GM12878 (cell line): ENCODE measurements around the gene HJURP. TPM values are rescaled to one million over a fixed set of nuclear protein-coding genes. Genes with fewer than 3 reads are reported as not detected.

ENCODE experiments used
- ATAC-seq: fragments of 200-7000 bp; cut with Tn5 transposase; 3 replicates; pipeline ENCODE4 v1.9.1; 2020; ENCODE audit warnings: mild to moderate bottlenecking, moderate library complexity
- BruUV-seq: library from RNA; stranded (reverse); fragments of 400-500 nt; replicated peaks from 2 replicates; lab custom pipeline; 2021; lab: Mats Ljungman, UMichigan
- CTCF ChIA-PET: fragments of 300-600 bp; sonication (Branson Sonifier 250); formaldehyde crosslinking; extraction: SDS; loops from one replicate; lab custom pipeline; 2021; ENCODE audit warnings: inconsistent platforms; lab: Yijun Ruan, JAX
- POLR2A ChIA-PET: fragments of 350-600 bp; formaldehyde crosslinking; extraction: SDS; loops from one replicate; lab custom pipeline; 2021; ENCODE audit warnings: inconsistent platforms; lab: Charles Lee
- RAD21 ChIA-PET: fragments of 300-600 bp; sonication (Branson Sonifier 250); formaldehyde crosslinking; loops from one replicate; lab custom pipeline; 2023; ENCODE audit warnings: antibody characterized with exemption; ENCODE audit not compliant: unreplicated experiment; lab: Charles Lee
- SMC1A ChIA-PET: fragments of 300-600 bp; sonication (Branson Sonifier 250); formaldehyde crosslinking; loops from one replicate; lab custom pipeline; 2023; ENCODE audit not compliant: unreplicated experiment, uncharacterized antibody; lab: Charles Lee
- DNase-seq: peaks from one replicate; pipeline ENCODE4 v3.0.0-alpha.2; 2011; ENCODE audit warnings: low read depth, low spot score
- FAIRE-seq: peaks from 3 replicates; lab custom pipeline; 2011; peaks lifted over from hg19 to GRCh38; lab: Jason Lieb, UNC
- H2AFZ ChIP-seq: 2 replicates; pipeline ENCODE4 v1.6.0; 2011; ENCODE audit warnings: low read depth, low read length, control low read depth; ENCODE audit not compliant: control insufficient read depth
- H3K27ac ChIP-seq: 2 replicates; pipeline ENCODE4 v1.5.1; 2011; ENCODE audit warnings: control low read depth; ENCODE audit not compliant: control insufficient read depth, insufficient read depth
- H3K27me3 ChIP-seq, 2 experiments: replicated peaks in 1 of 2; 2 replicates each; pipeline versions ENCODE4 v1.6.0 to v1.6.1; 2011; ENCODE audit warnings: low read length in 1 of 2; ENCODE audit not compliant: control insufficient read depth in 2 of 2, insufficient read depth in 2 of 2
- H3K36me3 ChIP-seq, 2 experiments: 2 replicates each; pipeline ENCODE4 v1.5.1; 2011; ENCODE audit warnings: low read length in 1 of 2; ENCODE audit not compliant: control insufficient read depth in 2 of 2, insufficient read depth in 2 of 2
- H3K4me1 ChIP-seq: 2 replicates; pipeline ENCODE4 v1.6.1; 2011; ENCODE audit warnings: mild to moderate bottlenecking, low read length, moderate library complexity, mixed read lengths; ENCODE audit not compliant: control insufficient read depth, insufficient read depth
- H3K4me2 ChIP-seq: 2 replicates; pipeline ENCODE4 v1.6.0; 2011; ENCODE audit warnings: control low read depth; ENCODE audit not compliant: control insufficient read depth, insufficient read depth
- H3K4me3 ChIP-seq: fragments of 200-600 bp; sonication (generic); 2 replicates; pipeline ENCODE4 v1.5.1; 2016
- H3K79me2 ChIP-seq: 2 replicates; pipeline ENCODE4 v1.6.0; 2011; ENCODE audit warnings: low read length; ENCODE audit not compliant: control insufficient read depth, insufficient read depth
- H3K9ac ChIP-seq: 2 replicates; pipeline ENCODE4 v1.8.0; 2011; ENCODE audit warnings: low read length, control low read depth, mixed read lengths; ENCODE audit not compliant: control insufficient read depth, insufficient read depth
- H3K9me3 ChIP-seq: replicated peaks from 3 replicates; pipeline ENCODE4 v1.5.1; 2011; ENCODE audit warnings: mild to moderate bottlenecking, low read length; ENCODE audit not compliant: control insufficient read depth, insufficient read depth
- H4K20me1 ChIP-seq: 2 replicates; pipeline ENCODE4 v1.6.0; 2011; ENCODE audit not compliant: control insufficient read depth, insufficient read depth
- CTCF ChIP-seq, 3 experiments: IDR thresholded peaks in 2 of 3; conservative IDR thresholded peaks in 1 of 3; 2 replicates each; pipeline ENCODE4 v1.5.1; 2011; ENCODE audit warnings: low read depth in 3 of 3, low read length in 3 of 3, mild to moderate bottlenecking in 3 of 3, control low read depth in 2 of 3, moderate library complexity in 2 of 3, inconsistent platforms in 1 of 3, mixed read lengths in 1 of 3; ENCODE audit not compliant: control insufficient read depth in 2 of 3, insufficient read depth in 1 of 3; ENCODE audit errors: extremely low read depth in 1 of 3
- IRF3 ChIP-seq: fragments of 450-650 bp; IDR thresholded peaks from 2 replicates; pipeline ENCODE4 v1.6.1; 2014; ENCODE audit warnings: mild to moderate bottlenecking
- MAX ChIP-seq: IDR thresholded peaks from 2 replicates; pipeline ENCODE4 v1.6.1; 2012; ENCODE audit warnings: low read depth, low read length, improper control_type of control experiment
- MLLT1 ChIP-seq: fragments of 450-650 bp; IDR thresholded peaks from 2 replicates; pipeline ENCODE4 v1.6.1; 2016; ENCODE audit warnings: mild to moderate bottlenecking
- NR2C1 ChIP-seq: fragments of 450-650 bp; IDR thresholded peaks from 2 replicates; pipeline ENCODE4 v1.6.1; 2017; ENCODE audit warnings: antibody characterized with exemption, mild to moderate bottlenecking, moderate library complexity
- PAX8 ChIP-seq: fragments of 450-650 bp; IDR thresholded peaks from 2 replicates; pipeline ENCODE4 v1.6.1; 2017; ENCODE audit warnings: mild to moderate bottlenecking, moderate library complexity
- RELA ChIP-seq: fragments of 450-650 bp; IDR thresholded peaks from 2 replicates; pipeline ENCODE4 v1.8.0; 2014; ENCODE audit warnings: borderline replicate concordance; ENCODE audit not compliant: partially characterized antibody
- SMAD5 ChIP-seq: IDR thresholded peaks from 2 replicates; pipeline ENCODE4 v1.6.1; 2016; ENCODE audit warnings: antibody characterized with exemption, low read depth
- SPI1 ChIP-seq: IDR thresholded peaks from 2 replicates; pipeline ENCODE4 v1.6.1; 2011; ENCODE audit warnings: low read depth, mild to moderate bottlenecking, low read length, moderate library complexity, borderline replicate concordance; ENCODE audit not compliant: insufficient read depth
- SREBF2 ChIP-seq: IDR thresholded peaks from 2 replicates; pipeline ENCODE4 v1.6.1; 2012; ENCODE audit warnings: mild to moderate bottlenecking, low read length
- STAT3 ChIP-seq: IDR thresholded peaks from 2 replicates; pipeline ENCODE4 v1.6.1; 2011; ENCODE audit warnings: low read depth, low read length, improper control_type of control experiment
- USF1 ChIP-seq: IDR thresholded peaks from 2 replicates; pipeline ENCODE4 v1.6.1; 2011; ENCODE audit warnings: borderline replicate concordance, low read depth, mild to moderate bottlenecking, moderate library complexity, mixed read lengths, low read length; ENCODE audit not compliant: insufficient read depth; ENCODE audit errors: extremely low read length
- WRNIP1 ChIP-seq: IDR thresholded peaks from 2 replicates; pipeline ENCODE4 v1.6.1; 2011; ENCODE audit warnings: low read depth, low read length, improper control_type of control experiment, borderline replicate concordance
- ZBED1 ChIP-seq: IDR thresholded peaks from 2 replicates; pipeline ENCODE4 v1.6.1; 2016; ENCODE audit warnings: borderline replicate concordance
- ZBTB33 ChIP-seq: fragments of 450-650 bp; IDR thresholded peaks from 2 replicates; pipeline ENCODE4 v1.6.1; 2017; ENCODE audit warnings: mild to moderate bottlenecking
- WGBS: methylation state at CpG from one replicate; pipeline ENCODE4 v1.1.6; 2016; ENCODE audit warnings: low lambda C conversion rate; ENCODE audit not compliant: insufficient replicate concordance, insufficient coverage; ENCODE audit errors: missing lambda C conversion rate; 5-methylcytosine and 5-hydroxymethylcytosine counted together
- in situ Hi-C: fragments of 300-500 bp; cut with MboI; formaldehyde crosslinking; loops from 9 replicates; pipeline ENCODE4 v1.14.3; 2018; ENCODE audit warnings: mixed read lengths
- intact Hi-C: fragments of 100-400 bp; cut with micrococcal nuclease; formaldehyde crosslinking; loops from one replicate; pipeline ENCODE4 v1.14.2; 2022; ENCODE audit not compliant: unreplicated experiment
- polyA plus RNA-seq, 11 experiments: library from polyadenylated mRNA; depleted of rRNA in 4 of 11; unstranded in 6 of 11; stranded (reverse) in 5 of 11; fragments of >200 nt; fragmentation: Nextera tagmentation in 4 of 11; fragmentation: Illumina TruSeq in 1 of 11; extraction: Ambion mirVana in 4 of 11; extraction: Trizol in 1 of 11; gene quantifications; 1 replicate in 1 of 11; 2 replicates in 10 of 11; pipeline versions ENCODE4 v1.2.1 to v1.2.3, GENCODE V29; 2011 to 2016; ENCODE audit warnings: inconsistent platforms in 2 of 11, missing spikeins in 2 of 11, low read depth in 1 of 11
- total RNA-seq, 4 experiments: library from RNA; depleted of rRNA in 3 of 4; stranded (reverse); fragments of >200 nt in 3 of 4; fragmentation: Illumina TruSeq in 1 of 4; extraction: Trizol in 1 of 4; gene quantifications; 2 replicates each; pipeline versions ENCODE4 v1.2.1 to v1.2.3, GENCODE V29; 2013 to 2021

HJURP gene
- total and polyA plus RNA-seq, 10 of the 15 experiments (the other 5 are each of a cell fraction or from before 2014, with no cell fraction given), result 12.7 to 68.9 (median 44.4) TPM

- TF ChIP-seq USF1 (no peak), SMAD5 (no peak), STAT3 (no peak), SREBF2 (no peak), SPI1 (no peak), MAX (no peak), ZBED1 (no peak), WRNIP1 (no peak), NR2C1 (no peak)
Observed at GRCh38 chr2:233816771-233817170, 37.6 kb downstream of the HJURP start (continued).

- in situ Hi-C loops, result no loop called here
- ChIA-PET SMC1A (no interaction called here), POLR2A (interaction anchor here (0.6 kb wide), 1 partner anchor 124 kb away, joined by 4 read pairs; no protein-coding TSS in a partner anchor), RAD21 (no interaction called here), CTCF (no interaction called here)
- Histone ChIP-seq H3K9me3 (no peaks in the 10 kb centered on the region), H3K9ac (no peak overlapping the region), H3K79me2 (no peaks in the 10 kb centered on the region), H3K36me3 (no peaks in the 10 kb centered on the region), H2AFZ (no peak overlapping the region), H3K4me3 (no peak overlapping the region), H3K27me3 (no peaks in the 10 kb centered on the region; a peak in 3 of 4 replicates), H3K4me2 (no peak overlapping the region), H3K27ac (no peak overlapping the region), H4K20me1 (no peaks in the 10 kb centered on the region), H3K4me1 (no peaks in the 10 kb centered on the region)
- DNase-seq (no peak), FAIRE-seq (no peak), ATAC-seq (no peak)
- 0% methylated on average over 2 of the region's 2 CpGs for WGBS
- BruUV-seq, result no TSS peak
- intact Hi-C loops, result no loop called here
- TF ChIP-seq MLLT1 (no peak), IRF3 (no peak), RELA (no peak), ZBTB33 (no peak), CTCF (IDR thresholded peaks at IDR 0.05 in 2 of 3, conservative IDR thresholded peaks at IDR 0.05 in 1 of 3; ENCODE audit: control insufficient read depth in 2 of 3, extremely low read depth in 1 of 3, insufficient read depth in 1 of 3, low read depth in 3 of 3, low read length in 3 of 3) (no peak), PAX8 (no peak)
Observed at GRCh38 chr2:233816334-233816733, 38.0 kb downstream of the HJURP start.
